ENCODE measurements around the gene ANKRD6. TPM values are rescaled to one million over a fixed set of nuclear protein-coding genes. Genes with fewer than 3 reads are reported as not detected.

Gene ANKRD6
- total RNA-seq, 1 experiment from 2014 or later = 2.4 TPM

DNA sequence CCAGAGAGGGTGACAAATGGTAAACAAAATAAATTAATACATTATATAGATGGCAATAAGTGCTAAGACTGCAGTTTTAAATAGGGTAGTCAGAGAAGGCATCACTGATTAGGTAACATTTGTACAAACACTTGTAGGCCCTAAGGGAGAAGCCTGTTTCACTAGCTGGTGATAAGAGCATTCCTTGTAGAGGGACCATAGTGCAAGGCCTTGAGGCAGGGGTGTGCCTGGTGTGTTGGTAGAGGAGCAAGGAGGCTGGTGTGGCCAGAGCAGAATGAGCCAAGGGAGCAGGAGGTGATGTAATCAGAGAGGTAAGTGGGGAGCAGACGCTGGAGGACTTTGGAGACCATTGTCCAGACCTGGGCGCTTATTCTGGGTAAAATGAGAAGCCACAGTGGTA is 70.7 kb downstream of the ANKRD6 start:
- DNase-seq (ENCODE audit: low read depth, low spot score) (no peak), ATAC-seq (no peak)
- Histone ChIP-seq H3K27me3 (ENCODE audit: control insufficient read depth, insufficient read depth, low read length) (peaks cover 2% of the 10 kb centered on the region; the same call in 1 of the 2 replicates), H3K9me3 (ENCODE audit: control insufficient read depth, insufficient read depth, low read depth, low read length) (no peaks in the 10 kb centered on the region), H3K4me3 (ENCODE audit: low read depth in 2 of 2, low read length in 2 of 2) (no peak overlapping the region), H3K27ac (ENCODE audit: low read length) (no peak overlapping the region), H3K36me3 (ENCODE audit: control insufficient read depth, insufficient read depth, low read length) (no peaks in the 10 kb centered on the region), H3K4me1 (ENCODE audit: control insufficient read depth, insufficient read depth, low read length) (no peaks in the 10 kb centered on the region)
- in situ Hi-C loops (cut with HindIII; ENCODE audit: low pct_unique_long_range_greater_than_20kb, low sequenced_read_pairs) (no loop called here), intact Hi-C loops (cut with micrococcal nuclease; ENCODE audit: unreplicated experiment) (no loop called here)
- BruUV-seq (replicated peaks) = no TSS peak
- TF ChIP-seq, protein P1, sequence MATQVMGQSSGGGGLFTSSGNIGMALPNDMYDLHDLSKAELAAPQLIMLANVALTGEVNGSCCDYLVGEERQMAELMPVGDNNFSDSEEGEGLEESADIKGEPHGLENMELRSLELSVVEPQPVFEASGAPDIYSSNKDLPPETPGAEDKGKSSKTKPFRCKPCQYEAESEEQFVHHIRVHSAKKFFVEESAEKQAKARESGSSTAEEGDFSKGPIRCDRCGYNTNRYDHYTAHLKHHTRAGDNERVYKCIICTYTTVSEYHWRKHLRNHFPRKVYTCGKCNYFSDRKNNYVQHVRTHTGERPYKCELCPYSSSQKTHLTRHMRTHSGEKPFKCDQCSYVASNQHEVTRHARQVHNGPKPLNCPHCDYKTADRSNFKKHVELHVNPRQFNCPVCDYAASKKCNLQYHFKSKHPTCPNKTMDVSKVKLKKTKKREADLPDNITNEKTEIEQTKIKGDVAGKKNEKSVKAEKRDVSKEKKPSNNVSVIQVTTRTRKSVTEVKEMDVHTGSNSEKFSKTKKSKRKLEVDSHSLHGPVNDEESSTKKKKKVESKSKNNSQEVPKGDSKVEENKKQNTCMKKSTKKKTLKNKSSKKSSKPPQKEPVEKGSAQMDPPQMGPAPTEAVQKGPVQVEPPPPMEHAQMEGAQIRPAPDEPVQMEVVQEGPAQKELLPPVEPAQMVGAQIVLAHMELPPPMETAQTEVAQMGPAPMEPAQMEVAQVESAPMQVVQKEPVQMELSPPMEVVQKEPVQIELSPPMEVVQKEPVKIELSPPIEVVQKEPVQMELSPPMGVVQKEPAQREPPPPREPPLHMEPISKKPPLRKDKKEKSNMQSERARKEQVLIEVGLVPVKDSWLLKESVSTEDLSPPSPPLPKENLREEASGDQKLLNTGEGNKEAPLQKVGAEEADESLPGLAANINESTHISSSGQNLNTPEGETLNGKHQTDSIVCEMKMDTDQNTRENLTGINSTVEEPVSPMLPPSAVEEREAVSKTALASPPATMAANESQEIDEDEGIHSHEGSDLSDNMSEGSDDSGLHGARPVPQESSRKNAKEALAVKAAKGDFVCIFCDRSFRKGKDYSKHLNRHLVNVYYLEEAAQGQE (IDR thresholded peaks at IDR 0.05; ENCODE audit: insufficient read depth in 1 of 2, low read depth in 2 of 2, low read length in 1 of 2) = no peak
- TF ChIP-seq POLR2AphosphoS5 (IDR thresholded peaks at IDR 0.05; ENCODE audit: low read depth, low read length) (no peak), SIN3A (IDR thresholded peaks at IDR 0.05; ENCODE audit: borderline replicate concordance, insufficient read depth, low read depth, low read length) (no peak), TCF7L2 (IDR thresholded peaks at IDR 0.05; ENCODE audit: low read depth, low read length) (no peak)
- TF ChIP-seq, protein P2, sequence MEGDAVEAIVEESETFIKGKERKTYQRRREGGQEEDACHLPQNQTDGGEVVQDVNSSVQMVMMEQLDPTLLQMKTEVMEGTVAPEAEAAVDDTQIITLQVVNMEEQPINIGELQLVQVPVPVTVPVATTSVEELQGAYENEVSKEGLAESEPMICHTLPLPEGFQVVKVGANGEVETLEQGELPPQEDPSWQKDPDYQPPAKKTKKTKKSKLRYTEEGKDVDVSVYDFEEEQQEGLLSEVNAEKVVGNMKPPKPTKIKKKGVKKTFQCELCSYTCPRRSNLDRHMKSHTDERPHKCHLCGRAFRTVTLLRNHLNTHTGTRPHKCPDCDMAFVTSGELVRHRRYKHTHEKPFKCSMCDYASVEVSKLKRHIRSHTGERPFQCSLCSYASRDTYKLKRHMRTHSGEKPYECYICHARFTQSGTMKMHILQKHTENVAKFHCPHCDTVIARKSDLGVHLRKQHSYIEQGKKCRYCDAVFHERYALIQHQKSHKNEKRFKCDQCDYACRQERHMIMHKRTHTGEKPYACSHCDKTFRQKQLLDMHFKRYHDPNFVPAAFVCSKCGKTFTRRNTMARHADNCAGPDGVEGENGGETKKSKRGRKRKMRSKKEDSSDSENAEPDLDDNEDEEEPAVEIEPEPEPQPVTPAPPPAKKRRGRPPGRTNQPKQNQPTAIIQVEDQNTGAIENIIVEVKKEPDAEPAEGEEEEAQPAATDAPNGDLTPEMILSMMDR (IDR thresholded peaks at IDR 0.05) = no peak
- CTCF ChIA-PET = interaction anchor here (0.6 kb wide), 1 partner anchor 112 kb away, joined by 10 read pairs; no protein-coding TSS in a partner anchor
- POLR2A ChIA-PET = no interaction called here

DNA sequence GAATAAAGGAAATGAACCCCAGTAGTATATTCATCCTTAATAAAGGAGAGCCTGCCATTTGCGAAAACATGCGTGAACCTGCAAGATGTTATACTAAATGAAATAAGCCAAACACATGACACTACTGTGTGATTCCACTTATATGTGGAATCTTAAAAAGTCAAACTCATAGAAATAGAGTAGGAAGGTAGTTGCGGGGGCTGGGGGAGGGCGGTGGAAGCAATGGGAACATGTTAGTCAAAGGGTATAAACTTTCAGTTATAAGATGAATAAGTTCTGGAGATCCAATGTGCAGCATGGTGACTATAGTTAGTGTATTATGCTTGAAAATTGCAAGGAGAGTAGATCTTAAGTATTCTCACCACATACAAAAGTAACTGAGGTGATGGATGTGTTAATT is 72.9 kb downstream of the ANKRD6 start:
- no peak for TF ChIP-seq POLR2AphosphoS5 (IDR thresholded peaks at IDR 0.05; ENCODE audit: low read depth, low read length)
- TF ChIP-seq TCF7L2 (IDR thresholded peaks at IDR 0.05; ENCODE audit: low read depth, low read length) = no peak
- TF ChIP-seq SIN3A (IDR thresholded peaks at IDR 0.05; ENCODE audit: borderline replicate concordance, insufficient read depth, low read depth, low read length) = no peak
- TF ChIP-seq, protein P1 (IDR thresholded peaks at IDR 0.05; ENCODE audit: insufficient read depth in 1 of 2, low read depth in 2 of 2, low read length in 1 of 2) = no peak
- TF ChIP-seq, protein P2 (IDR thresholded peaks at IDR 0.05) = no peak
- POLR2A ChIA-PET = no interaction called here
- intact Hi-C loops (cut with micrococcal nuclease; ENCODE audit: unreplicated experiment) (no loop called here), in situ Hi-C loops (cut with HindIII; ENCODE audit: low pct_unique_long_range_greater_than_20kb, low sequenced_read_pairs) (no loop called here)
- ATAC-seq (no peak), DNase-seq (ENCODE audit: low read depth, low spot score) (no peak)
- BruUV-seq (replicated peaks) = no TSS peak
- Histone ChIP-seq H3K36me3 (ENCODE audit: control insufficient read depth, insufficient read depth, low read length) (no peaks in the 10 kb centered on the region), H3K4me3 (ENCODE audit: low read depth in 2 of 2, low read length in 2 of 2) (no peak overlapping the region), H3K9me3 (ENCODE audit: control insufficient read depth, insufficient read depth, low read depth, low read length) (no peaks in the 10 kb centered on the region), H3K27ac (ENCODE audit: low read length) (no peak overlapping the region), H3K4me1 (ENCODE audit: control insufficient read depth, insufficient read depth, low read length) (no peaks in the 10 kb centered on the region), H3K27me3 (ENCODE audit: control insufficient read depth, insufficient read depth, low read length) (peaks cover 2% of the 10 kb centered on the region; the same call in 1 of the 2 replicates)
- CTCF ChIA-PET = no interaction called here
